Kidney capillary endothelial cell (primary cell): Measurements from ENCODE around the gene CDKAL1.
"Not testable (repeated sequence)": the region's sequence is repeated elsewhere in the genome, so short reads cannot be mapped to it uniquely, and the experiment has no call there.

ENCODE experiments used
- DNase-seq: peaks from one replicate; pipeline ENCODE4 v3.0.0-alpha.2; 2018; ENCODE audit warnings: low spot score

Gene CDKAL1

DNA sequence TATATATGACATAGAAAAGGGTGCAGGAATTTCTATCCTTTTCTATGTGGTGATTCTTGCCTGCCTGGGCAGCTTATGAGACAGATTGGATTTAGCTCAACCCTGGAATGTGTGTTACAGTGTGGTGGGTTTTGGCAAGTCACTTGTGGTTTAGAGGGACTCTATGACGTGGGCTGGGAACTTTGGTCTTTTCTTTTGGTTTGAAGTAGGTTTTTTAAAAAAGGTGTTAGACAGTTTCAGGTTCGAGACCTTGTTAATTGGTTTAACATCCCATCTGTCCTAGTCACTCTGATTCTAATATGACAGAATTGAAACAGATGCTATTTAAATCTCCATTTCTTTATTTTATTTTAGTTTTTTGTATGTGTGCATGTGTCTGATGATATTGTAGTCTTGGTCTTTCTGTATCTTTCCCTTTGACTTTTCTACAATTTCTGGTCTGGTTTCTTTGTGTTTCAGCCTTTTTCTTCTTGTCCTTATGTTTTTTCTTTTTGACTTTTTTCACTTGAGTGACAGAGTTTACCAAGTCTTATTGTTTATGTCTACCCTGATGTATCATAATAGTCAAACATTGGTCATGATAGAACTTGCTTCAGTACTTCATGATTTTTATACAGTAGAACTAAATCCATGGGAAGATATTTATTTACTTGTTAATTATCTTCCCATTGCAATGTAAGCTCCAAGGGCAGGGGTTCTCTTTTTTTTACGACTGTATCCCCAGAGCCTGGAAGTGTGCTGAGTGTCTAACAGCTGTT lies 174.3 kb downstream of the CDKAL1 start:
- no peak for DNase-seq

DNA sequence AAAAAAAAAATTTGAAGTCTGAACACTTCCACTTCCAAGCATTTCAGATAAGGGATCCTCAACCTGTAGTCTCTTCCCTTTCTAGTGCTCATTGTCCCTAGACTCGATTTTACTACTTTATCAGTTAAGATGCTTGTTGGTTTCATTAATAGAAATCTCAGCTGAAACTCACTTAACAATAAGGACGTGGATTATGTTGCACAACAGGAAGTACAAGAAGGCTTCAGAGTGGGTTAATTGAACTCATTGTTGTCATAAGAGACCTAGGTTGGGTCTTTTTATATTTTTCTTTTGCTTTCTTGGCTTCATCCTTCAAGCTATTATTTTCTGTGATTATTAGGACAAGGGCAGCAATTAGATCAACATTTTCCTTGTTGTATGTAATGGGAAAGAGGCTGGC lies 175.2 kb downstream of the CDKAL1 start:
- no peak for DNase-seq

DNA sequence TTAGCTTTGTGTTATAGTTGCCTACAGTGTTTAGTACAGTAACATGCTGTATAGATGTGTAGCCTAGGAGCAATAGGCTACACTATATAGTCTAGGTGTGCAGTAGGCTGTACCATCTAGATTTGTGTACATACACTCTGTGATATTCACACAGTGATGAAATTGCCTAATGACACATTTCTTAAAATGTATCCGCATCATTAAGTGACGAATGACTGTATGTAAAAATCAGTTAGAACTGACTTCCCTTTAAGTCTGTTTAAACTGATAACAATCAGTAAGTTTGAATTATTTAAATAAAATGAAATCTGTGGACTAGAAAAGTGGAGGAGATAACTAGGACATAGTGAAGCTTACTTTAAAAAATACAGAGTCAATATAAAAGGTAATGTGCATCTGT lies 176.1 kb downstream of the CDKAL1 start:
- no peak for DNase-seq

DNA sequence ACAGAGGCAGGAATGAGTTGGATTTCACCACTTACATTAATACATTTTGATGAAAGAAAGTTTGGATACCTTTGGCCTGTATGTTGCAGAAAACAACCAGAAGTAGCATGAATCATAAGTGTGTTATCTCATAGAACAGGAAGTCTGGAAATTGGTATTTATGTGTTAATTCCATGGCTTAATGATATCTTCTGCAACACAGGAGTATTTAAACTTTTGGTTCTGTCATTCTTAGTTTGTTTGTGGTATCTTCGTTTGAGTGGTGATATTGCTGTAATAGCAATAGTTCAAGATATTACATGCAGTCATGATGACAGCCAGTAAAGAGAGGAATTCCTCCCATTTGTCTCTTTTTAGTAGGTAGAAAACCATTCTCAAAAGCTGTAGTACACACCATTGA lies 177.3 kb downstream of the CDKAL1 start:
- peak; percentile 26 for DNase-seq

DNA sequence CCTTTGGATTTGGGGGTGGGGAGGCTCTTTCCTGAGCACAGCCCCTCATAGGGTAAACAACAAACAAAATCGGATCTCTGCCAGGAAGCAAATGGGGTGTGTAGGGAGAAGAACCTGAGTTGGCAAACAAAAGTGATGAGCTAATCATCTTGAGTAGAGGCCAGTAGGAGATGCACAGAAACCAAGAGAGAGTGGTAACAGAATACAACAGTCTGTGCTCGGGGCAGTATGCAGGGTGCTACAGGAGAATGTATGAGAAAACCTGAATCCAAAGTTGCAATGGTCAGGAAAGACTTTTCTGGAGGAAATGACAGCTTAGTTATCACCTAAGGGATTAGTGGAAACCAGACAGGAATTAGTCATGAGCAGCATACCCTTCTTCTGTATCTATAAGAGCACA lies 177.8 kb downstream of the CDKAL1 start:
- DNase-seq = peak; percentile 35

DNA sequence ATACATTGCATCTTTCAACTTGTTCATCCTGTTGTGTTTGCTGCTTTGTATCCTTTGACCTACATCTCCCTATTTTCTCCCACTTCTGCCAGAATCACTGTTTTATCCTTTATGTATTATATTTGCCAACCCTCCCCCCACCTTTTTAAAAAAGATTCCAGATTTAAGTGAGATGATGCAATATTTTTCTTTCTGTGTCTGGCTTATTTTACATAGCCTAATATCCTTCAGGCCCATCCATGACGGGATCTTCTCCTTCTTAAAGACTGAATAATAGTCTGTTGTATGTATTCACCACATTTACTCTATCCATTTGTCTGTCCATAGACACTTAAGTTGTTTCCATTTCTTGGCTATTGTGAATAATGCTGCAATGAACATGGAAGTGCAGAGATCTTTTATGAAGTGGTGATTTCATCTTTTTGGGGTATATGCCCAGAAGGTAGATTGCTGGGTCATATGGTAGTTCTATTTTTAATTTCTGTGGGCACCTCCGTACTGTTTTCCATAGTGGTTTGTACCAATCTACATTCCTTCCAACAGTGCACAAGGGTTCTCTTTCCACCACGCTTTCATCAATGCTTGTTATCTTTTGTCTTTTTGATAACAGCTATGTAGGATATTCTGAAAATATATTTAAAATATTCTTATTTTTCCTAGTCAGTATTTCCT lies 181.0 kb downstream of the CDKAL1 start:
- DNase-seq = no peak

DNA sequence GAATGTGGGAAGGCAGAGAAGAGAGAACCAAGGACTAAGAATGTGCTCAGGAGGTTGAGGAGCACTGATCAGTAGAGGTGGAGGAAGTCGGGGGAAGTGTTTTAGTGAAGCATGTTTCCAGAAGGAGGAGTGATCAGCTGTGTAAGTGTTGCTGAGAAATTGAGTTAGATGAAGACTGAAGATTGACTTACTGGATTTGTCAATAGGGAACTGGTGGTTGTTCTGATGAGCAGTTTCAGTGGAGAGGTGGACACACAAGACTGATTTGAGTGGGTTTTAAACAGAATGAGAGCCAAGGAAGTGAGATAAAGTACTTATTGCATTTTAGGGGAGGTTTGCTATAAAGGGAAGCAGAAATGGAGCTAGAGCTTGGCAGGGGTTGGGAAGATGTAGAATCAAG lies 182.6 kb downstream of the CDKAL1 start:
- DNase-seq = no peak

DNA sequence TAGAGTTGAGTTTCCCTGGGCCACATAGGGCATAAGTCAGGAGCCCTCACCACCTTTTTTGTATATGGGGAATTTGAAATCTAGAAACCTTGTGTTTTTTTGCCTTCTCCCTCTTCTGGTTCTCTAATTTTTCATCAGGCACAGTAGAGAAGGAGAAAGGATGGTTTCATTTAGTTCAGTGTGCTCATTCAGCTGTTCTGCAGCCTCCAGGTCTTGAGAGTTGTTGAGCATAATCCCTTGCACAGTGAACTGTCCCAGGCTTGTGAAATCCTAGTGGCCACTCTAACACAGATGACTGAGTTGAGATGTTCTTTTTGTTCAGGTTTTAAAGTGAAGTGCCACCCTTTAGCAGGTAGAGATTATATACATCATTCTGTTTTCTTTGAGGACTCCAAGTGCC lies 183.5 kb downstream of the CDKAL1 start:
- no peak for DNase-seq

DNA sequence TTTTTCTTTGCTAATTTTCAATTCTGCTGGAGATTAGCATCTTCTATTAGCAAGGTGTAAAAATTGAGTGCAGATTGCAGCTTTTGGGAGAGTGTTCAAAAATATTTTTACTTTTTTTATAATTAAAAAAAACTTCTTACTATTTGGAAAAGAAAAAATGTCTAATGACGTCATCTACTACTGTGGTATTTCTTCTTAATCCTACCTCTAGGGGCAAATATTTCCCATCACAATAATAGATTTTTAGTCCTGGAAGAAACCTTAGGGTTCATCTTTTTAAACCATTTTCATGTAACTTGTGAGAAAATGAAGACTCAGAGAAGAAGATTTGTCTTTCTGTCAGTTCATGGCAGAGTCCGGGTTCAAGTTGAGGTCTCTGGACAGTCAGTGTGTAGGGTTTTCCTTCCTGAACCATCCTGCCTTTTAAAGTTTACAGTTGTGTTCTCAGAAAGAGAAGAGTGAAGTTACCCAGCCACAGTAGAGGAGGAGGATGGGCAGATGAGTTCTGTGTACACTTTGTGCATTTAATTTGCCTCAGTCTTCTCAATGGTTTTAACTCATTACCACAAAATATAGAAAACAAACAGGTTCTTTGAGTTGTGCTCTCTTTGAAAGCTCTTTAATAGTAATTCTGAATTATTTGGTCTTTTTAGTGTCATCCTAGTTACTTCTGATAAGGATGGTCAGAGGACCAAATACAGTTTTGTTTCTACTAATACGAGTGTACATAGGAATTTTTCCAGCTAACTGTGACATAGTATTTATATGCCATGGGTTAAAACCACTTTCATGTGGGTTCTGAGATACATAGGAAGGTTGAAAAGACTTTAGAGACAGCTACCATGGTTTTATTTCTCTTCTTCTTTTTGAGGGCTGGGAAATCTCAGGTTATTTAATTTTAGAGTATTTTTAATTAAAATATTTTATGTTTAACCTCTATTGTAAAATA lies 184.7 kb downstream of the CDKAL1 start:
- no peak for DNase-seq

DNA sequence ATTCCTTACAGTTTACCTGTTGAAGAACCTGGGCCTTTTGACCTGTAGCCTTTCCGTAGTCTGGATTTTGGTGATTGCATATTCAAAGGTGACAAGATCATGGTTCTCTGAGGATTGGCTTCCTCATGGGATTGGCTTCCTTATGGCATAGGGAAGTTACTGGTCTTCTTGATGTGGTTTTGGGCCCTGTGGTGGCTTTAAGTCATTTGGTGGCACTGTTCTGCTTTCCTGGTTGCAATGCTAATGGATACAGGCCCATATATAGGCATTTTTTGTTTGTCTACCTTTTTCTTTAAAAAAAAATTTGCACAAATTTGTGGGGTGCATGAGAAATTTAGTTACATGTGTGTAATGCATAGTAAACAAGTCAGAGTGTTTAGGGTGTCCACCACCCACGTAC lies 185.7 kb downstream of the CDKAL1 start:
- no peak for DNase-seq

DNA sequence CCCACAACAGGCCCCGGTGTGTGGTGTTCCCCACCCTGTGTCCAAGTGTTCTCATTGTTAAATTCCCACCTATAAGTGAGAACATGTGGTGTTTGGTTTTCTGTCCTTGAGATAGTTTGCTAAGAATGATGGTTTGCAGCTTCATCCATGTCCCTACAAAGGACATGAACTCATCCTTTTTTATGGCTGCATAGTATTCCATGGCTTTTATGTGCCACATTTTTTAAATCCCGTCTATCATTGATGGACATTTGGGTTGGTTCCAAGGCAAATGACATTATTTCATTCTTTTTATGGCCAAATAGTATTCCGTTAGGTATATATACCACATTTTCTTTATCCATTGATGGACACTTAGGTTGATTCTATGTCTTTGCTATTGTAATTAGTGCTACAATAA lies 186.9 kb downstream of the CDKAL1 start:
- not testable (repeated sequence) for DNase-seq

DNA sequence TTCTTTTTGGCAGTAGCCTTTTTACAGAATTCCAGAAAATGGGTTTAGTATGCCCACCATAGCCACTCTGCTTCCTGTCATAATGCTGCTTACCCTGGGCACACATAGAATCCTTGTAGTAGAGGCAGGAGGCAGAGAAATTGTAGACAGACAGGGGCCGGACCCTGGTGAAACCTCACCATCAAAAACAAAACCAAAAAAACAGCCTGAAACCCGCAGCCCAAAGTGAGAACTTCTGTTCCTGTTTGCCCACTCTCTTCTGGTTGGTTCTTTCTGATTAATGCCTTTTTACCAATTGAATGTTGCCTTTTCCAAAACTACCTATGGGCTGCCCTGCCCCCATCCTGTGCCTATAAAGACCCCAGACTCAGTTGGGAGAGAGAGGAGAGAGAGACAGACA lies 188.2 kb downstream of the CDKAL1 start:
- DNase-seq = no peak

DNA sequence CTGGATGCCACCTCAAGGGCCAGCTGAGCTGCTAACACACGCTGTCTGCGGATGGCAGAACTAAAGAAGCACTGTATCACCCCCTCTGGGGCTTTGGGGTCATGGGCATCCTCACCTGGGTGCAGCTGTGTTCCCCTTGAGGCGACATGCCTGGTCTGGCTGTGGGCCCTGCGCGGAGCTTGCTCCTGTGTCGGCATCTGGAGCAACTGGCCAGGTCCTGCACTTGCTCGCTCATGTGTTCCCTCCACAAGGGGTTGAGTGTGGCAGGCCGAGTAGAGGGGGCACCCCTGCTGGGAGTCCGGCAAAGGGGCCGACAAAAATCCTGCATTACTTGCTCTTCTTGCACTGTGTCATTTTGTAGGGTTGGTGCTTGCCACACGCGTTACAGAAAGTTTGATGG lies 189.0 kb downstream of the CDKAL1 start:
- no peak for DNase-seq

DNA sequence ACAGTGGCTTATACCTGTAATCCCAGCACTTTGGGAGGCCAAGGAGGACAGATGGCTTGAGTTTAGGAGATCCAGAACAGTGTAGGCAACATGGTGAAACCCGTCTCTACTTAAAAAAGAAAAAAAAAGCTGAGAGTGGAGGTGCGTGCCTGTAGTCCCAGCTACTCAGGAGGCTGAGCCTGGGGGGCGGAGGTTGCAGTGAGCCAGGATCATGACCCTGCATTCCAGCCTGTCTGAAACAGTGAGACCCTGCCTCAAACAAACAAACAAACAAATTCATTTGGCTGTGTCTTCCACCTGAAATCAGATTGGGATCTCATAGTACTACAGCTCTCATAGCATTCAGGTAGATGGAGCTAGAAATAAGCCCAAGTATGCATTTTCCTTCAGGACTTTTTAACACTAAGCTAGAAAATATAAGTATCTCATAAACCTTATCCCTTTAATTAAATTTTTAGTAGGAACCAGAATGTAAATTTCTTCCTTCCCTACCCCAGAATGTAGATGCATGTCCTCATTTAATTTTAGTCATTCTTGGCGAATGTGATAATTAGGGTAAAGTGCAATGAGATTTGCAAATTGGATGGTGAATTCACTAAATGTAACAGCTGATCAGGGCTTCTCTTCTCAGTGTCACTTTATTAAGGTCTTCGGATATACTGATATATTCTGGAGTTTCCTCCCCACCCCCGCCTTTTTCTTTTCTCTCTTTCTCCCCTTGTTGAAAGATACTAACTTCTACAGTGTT lies 190.4 kb downstream of the CDKAL1 start:
- no peak for DNase-seq

DNA sequence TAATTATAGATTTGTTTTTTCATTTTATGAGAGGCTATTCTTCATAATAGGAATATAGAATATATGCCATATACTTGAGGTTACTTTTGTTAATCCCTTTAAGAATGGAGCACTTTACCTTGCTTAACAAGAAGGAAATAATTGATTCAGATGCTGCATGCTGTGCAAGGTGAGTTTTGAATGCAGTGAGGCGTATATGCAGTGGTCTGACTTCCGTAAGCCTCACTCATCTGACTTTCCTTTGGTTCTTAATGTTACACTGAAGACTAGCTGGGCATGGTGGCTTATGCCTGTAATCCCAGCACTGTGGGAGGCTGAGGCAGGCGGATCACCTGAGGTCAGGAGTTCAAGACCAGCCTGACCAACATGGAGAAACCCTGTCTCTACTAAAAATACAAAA lies 191.0 kb downstream of the CDKAL1 start:
- not testable (repeated sequence) for DNase-seq

DNA sequence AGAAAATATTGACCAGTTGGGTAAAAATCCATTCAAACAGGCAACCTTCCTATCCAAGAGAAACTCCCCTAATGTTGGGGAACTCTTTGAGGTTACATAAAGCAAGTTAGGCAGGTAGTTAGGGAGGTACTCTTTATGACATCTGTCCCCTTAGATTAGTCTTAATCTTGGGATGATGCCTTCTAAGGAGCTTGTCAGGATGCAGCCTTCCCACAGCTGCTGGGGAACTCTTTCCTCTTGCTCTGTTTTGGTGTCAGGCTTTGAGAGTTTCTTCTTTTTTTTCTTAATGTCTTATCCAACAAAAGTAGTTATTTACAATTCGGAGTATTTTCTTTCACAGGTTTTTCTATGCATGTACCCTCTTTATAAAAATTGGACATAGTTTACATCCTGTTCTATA lies 194.8 kb downstream of the CDKAL1 start:
- no peak for DNase-seq

DNA sequence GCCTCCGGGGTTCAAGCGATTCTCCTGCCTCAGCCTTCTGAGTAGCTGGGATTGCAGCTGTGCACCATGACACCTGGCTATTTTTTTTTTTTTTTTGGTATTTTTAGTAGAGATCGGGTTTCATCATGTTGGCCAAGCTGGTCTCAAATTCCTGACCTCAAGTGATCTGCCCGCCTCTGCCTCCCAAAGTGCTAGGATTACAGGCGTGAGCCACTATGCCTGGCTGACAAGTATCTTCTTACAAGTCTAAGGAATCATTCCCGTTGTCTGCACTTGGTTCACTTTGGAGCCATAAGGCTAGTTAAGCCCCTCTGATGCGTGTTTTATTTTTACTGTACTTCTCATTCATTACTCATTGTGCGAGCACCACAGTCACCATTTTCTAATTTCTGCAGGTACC lies 198.1 kb downstream of the CDKAL1 start:
- DNase-seq = not testable (repeated sequence)

DNA sequence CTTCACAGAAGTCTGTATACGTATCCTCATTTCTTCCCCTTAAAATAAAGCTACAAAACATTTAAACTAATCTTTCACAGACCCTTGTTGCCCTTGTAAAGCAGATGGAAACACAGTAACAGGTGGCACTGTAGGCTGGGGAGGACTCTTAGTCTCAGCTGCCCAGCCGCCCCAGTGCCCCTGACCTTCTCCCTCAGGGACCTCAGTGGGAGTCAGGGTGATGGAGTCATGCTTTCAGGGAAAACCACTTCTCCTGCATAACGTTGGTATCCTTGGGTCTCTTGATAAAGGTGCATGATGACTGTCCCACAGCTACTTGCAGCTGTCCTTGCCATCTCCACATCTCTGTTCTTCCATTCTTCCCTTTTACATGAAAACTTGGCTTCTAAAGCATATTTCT lies 198.6 kb downstream of the CDKAL1 start:
- DNase-seq = no peak

DNA sequence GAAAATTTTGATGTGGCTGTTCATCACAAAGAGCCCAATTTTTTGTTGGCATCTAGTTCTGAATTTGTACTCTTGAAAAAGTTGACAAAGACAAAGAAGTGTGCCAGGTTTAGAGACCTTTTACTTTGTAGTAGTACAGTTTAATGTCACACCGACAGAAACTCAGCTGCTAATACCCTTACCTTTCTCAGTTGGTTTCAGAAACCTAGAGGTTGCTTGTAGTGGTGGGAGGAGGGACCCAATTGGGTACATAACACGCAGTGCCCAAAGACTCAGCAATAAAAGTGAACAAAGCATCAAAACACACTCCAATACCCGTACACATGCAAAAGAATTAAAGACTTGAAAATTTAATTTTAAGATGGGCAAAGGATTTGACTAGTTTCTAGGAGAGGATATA lies 203.7 kb downstream of the CDKAL1 start:
- no peak for DNase-seq

DNA sequence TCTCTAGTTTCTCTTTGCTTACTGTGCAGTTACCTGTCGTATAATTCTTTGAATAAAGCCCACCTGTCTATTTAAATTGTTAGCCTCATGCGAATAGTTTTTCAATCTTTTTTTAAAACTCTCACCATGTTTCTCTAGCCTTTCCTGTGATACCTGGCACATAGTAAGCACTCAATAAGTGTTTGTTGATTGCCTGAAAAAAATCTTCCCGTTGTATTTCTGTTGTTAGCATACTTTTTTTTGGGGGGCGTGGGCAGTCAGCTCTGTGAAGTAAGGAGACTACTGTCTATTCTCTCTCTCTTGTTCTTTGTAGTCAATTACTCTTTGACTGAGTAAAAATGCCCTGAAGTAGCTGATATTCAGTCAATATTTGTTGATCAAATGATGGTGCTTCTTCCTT lies 205.8 kb downstream of the CDKAL1 start:
- no peak for DNase-seq

DNA sequence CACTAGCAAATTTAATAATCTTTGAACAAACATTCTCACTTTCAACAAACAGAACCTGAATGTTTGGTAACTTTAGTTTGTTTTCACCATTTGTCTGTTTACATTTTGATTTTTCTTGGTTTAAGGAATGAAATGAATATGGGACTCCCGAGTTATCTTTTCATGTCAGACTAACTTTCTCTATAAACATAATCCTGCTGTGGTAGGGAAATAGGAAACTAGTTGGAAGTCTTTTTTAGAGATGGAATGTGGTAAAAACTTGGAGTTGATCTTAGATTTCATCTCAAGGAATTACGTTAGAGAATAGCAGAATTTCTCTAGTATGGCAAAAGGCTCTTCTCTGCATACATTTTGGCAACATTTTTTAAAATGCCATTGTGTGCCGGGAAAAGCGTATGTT lies 206.5 kb downstream of the CDKAL1 start:
- no peak for DNase-seq

DNA sequence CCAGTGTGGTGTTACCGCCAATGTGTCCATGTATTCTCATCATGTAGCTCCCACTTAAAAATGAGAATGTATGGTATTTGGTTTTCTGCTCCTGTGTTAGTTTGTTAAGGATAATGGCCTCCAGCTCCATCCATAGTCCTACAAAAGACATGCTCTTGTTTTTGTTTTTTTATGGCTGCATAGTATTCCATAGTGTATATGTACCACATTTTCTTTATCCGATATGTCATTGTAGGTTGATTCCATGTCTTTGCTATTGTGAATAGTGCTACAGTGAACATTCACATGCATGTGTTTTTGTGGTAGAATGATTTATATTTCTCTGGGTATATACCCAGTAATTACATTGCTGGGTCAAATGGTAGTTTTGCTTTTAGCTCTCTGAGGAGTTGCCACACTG lies 207.2 kb downstream of the CDKAL1 start:
- no peak for DNase-seq
